MM.1S (cell line): ENCODE measurements around the gene DNMT3A.

ENCODE experiments used
- CTCF ChIP-seq: fragments of 300-600 bp; sonication (generic); IDR thresholded peaks from 2 replicates; pipeline ENCODE4 v1.5.1; 2016; ENCODE audit warnings: antibody characterized with exemption, low read length, mixed read lengths
- EZH2 ChIP-seq: fragments of 300-600 bp; sonication (generic); optimal IDR thresholded peaks from 2 replicates; pipeline ENCODE3; 2017; ENCODE audit warnings: low read depth, mild to moderate bottlenecking, antibody characterized with exemption, low read length, mixed read lengths

- no peak for TF ChIP-seq CTCF
- no peak for TF ChIP-seq EZH2
These were observed 24.9 kb upstream of the DNMT3A start for GRCh38 chr2:25366629-25367028.
